PC-3 (cell line): Measurements from ENCODE around the gene PDE2A. TPM values are rescaled to one million over a fixed set of nuclear protein-coding genes. Genes with fewer than 3 reads are reported as not detected.

Experiments
- ATAC-seq: fragments of 200-7000 bp; cut with Tn5 transposase; 2 replicates; pipeline ENCODE4 v1.9.1; 2020; ENCODE audit warnings: mild to moderate bottlenecking, moderate library complexity
- BruUV-seq: library from RNA; stranded (reverse); fragments of 400-500 nt; replicated peaks from 2 replicates; lab custom pipeline; 2021; lab: Mats Ljungman, UMichigan
- CTCF ChIA-PET: fragments of 300-600 bp; sonication (Branson Sonifier 250); formaldehyde crosslinking; loops from one replicate; lab custom pipeline; 2022; ENCODE audit warnings: antibody characterized with exemption; lab: Charles Lee
- POLR2A ChIA-PET: fragments of 300-600 bp; sonication (Branson Sonifier 250); formaldehyde crosslinking; loops from one replicate; lab custom pipeline; 2022; ENCODE audit warnings: antibody characterized with exemption; ENCODE audit not compliant: unreplicated experiment; lab: Charles Lee
- DNase-seq: peaks from one replicate; pipeline ENCODE4 v3.0.0-alpha.2; 2015
- H2AFZ ChIP-seq: fragments of 300-600 bp; sonication (generic); 2 replicates; pipeline ENCODE4 v1.6.0; 2016; ENCODE audit warnings: antibody characterized with exemption, low read length
- H3F3A ChIP-seq: fragments of 300-600 bp; sonication (generic); one replicate; pipeline ENCODE4 v1.6.0; 2017; ENCODE audit warnings: antibody characterized with exemption, low read length, control low read depth, mild to moderate bottlenecking; ENCODE audit not compliant: unreplicated experiment
- H3K27ac ChIP-seq: fragments of 300-600 bp; sonication (generic); 2 replicates; pipeline ENCODE4 v1.5.1; 2016; ENCODE audit warnings: mild to moderate bottlenecking, low read length
- H3K27me3 ChIP-seq: fragments of 300-600 bp; sonication (generic); 2 replicates; pipeline ENCODE4 v1.6.1; 2016; ENCODE audit warnings: low read length, mixed read lengths
- H3K36me3 ChIP-seq: fragments of 300-600 bp; sonication (generic); 2 replicates; pipeline ENCODE4 v1.6.1; 2016; ENCODE audit warnings: low read depth, mixed run types, low read length, mixed read lengths
- H3K4me1 ChIP-seq: fragments of 300-600 bp; sonication (generic); 2 replicates; pipeline ENCODE4 v1.5.1; 2016; ENCODE audit warnings: low read length; ENCODE audit not compliant: insufficient read depth
- H3K4me2 ChIP-seq: fragments of 300-600 bp; sonication (generic); 2 replicates; pipeline ENCODE4 v1.6.0; 2016; ENCODE audit warnings: low read length
- H3K4me3 ChIP-seq: fragments of 300-600 bp; sonication (generic); 2 replicates; pipeline ENCODE4 v1.5.1; 2016; ENCODE audit warnings: mild to moderate bottlenecking, low read length, mixed read lengths
- H3K79me2 ChIP-seq: fragments of 300-600 bp; sonication (generic); 2 replicates; pipeline ENCODE4 v1.6.1; 2017; ENCODE audit warnings: low read length, mixed read lengths
- H3K9ac ChIP-seq: fragments of 300-600 bp; sonication (generic); 2 replicates; pipeline ENCODE4 v1.6.0; 2016; ENCODE audit warnings: mild to moderate bottlenecking, low read length
- H3K9me2 ChIP-seq: fragments of 300-600 bp; sonication (generic); replicated peaks from 2 replicates; pipeline ENCODE4 v1.6.1; 2016; ENCODE audit warnings: mixed run types, low read length, mixed read lengths
- H3K9me3 ChIP-seq: fragments of 300-600 bp; sonication (generic); 2 replicates; pipeline ENCODE4 v1.6.1; 2016; ENCODE audit warnings: low read length, mixed read lengths
- H4K20me1 ChIP-seq: fragments of 300-600 bp; sonication (generic); 2 replicates; pipeline ENCODE4 v1.6.1; 2016; ENCODE audit warnings: low read length, mixed read lengths
- EZH2 ChIP-seq: fragments of 300-600 bp; sonication (generic); IDR thresholded peaks from one replicate; pipeline ENCODE4 v1.6.1; 2017; ENCODE audit warnings: antibody characterized with exemption, mild to moderate bottlenecking, low read length; ENCODE audit not compliant: unreplicated experiment
- EZH2phosphoT487 ChIP-seq: fragments of 300-600 bp; sonication (generic); IDR thresholded peaks from 2 replicates; pipeline ENCODE4 v1.6.1; 2018; ENCODE audit warnings: mild to moderate bottlenecking, antibody characterized with exemption, low read length, borderline replicate concordance
- intact Hi-C: fragments of 100-400 bp; cut with micrococcal nuclease; formaldehyde crosslinking; loops from 2 replicates; pipeline ENCODE4 v1.9.0; 2023
- total RNA-seq: library from RNA; depleted of rRNA; stranded (reverse); fragments of >200 nt; gene quantifications from 2 replicates; pipeline ENCODE4 v1.2.3, GENCODE V29; 2014
- TF ChIP-seq, protein P1 (sequence below): fragments of 300-600 bp; sonication (generic); conservative IDR thresholded peaks from 2 replicates; pipeline ENCODE4 v1.5.1; 2017; ENCODE audit warnings: antibody characterized with exemption, low read depth, mild to moderate bottlenecking, low read length

PDE2A gene
- total RNA-seq, 1 experiment from 2014 or later = 2.6 TPM

DNA sequence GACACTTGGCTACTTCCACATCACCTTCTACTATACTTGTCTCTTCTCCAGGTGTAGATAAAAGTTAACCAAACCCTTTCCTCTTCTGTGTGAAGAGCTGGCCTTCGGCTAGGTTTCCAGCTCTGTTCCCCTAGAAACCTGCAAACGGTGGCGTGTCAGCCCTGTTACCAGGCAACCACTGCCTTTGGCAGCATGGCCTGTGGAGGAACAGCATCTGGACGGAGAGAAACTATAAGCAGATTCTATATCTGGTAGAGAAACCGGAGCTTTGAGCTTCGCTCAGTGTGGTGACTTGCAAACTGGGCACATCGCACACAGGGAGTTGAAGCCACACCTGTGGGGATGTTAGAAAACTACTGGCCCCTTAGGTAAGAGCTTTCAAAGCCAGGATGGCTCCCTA is 42.1 kb upstream of the PDE2A start:
- intact Hi-C loops = no loop called here
- no peak overlapping the region for H3K9ac ChIP-seq
- H3K27ac ChIP-seq = no peak overlapping the region
- ChIA-PET POLR2A (no interaction called here), CTCF (no interaction called here)
- H3K4me2 ChIP-seq = no peak overlapping the region
- no peaks in the 10 kb centered on the region for H3K9me2 ChIP-seq
- H3K4me1 ChIP-seq = peaks cover 6% of the 10 kb centered on the region
- TF ChIP-seq EZH2phosphoT487 = no peak
- TF ChIP-seq, protein P1, sequence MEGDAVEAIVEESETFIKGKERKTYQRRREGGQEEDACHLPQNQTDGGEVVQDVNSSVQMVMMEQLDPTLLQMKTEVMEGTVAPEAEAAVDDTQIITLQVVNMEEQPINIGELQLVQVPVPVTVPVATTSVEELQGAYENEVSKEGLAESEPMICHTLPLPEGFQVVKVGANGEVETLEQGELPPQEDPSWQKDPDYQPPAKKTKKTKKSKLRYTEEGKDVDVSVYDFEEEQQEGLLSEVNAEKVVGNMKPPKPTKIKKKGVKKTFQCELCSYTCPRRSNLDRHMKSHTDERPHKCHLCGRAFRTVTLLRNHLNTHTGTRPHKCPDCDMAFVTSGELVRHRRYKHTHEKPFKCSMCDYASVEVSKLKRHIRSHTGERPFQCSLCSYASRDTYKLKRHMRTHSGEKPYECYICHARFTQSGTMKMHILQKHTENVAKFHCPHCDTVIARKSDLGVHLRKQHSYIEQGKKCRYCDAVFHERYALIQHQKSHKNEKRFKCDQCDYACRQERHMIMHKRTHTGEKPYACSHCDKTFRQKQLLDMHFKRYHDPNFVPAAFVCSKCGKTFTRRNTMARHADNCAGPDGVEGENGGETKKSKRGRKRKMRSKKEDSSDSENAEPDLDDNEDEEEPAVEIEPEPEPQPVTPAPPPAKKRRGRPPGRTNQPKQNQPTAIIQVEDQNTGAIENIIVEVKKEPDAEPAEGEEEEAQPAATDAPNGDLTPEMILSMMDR = no peak
- TF ChIP-seq EZH2 = no peak
- no peak overlapping the region for H3K4me3 ChIP-seq
- H3K36me3 ChIP-seq = no peaks in the 10 kb centered on the region
- ATAC-seq (no peak; the same call in 1 of the 2 replicates), DNase-seq (no peak)
- BruUV-seq = no TSS peak
- no peaks in the 10 kb centered on the region for H3K27me3 ChIP-seq
- H3F3A ChIP-seq = no peaks in the 10 kb centered on the region
- H3K9me3 ChIP-seq = no peaks in the 10 kb centered on the region
- H4K20me1 ChIP-seq = no peaks in the 10 kb centered on the region
- H2AFZ ChIP-seq = no peak overlapping the region
- H3K79me2 ChIP-seq = peaks cover 31% of the 10 kb centered on the region

DNA sequence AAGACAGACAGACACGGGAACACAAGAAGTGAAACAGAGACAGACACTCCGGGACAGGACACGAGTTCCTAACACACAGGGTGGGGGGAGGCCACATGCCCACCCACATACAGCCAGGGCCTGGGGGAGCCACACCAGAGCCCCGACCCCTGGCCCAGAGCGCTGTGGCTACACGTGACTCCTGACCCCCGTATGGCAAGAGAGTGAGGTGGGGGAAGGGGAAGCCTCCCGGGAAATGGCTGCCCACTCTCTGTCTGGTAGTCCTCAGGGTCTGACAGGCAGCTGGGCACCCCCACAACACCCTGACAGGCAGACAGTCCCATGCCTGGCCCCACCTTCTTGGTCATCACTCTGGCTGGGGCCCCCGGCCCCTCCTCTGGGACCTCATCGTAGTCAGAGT is 38.6 kb upstream of the PDE2A start:
- ChIA-PET POLR2A (no interaction called here), CTCF (no interaction called here)
- Histone ChIP-seq H3K9me3 (no peaks in the 10 kb centered on the region), H2AFZ (no peak overlapping the region), H3F3A (no peaks in the 10 kb centered on the region), H3K27ac (no peak overlapping the region), H3K4me1 (no peaks in the 10 kb centered on the region), H3K36me3 (peaks cover 8% of the 10 kb centered on the region; the same call in 1 of the 2 replicates), H3K9me2 (no peaks in the 10 kb centered on the region), H4K20me1 (no peaks in the 10 kb centered on the region), H3K4me3 (no peak overlapping the region), H3K27me3 (no peaks in the 10 kb centered on the region), H3K4me2 (no peak overlapping the region), H3K9ac (no peak overlapping the region), H3K79me2 (no peaks in the 10 kb centered on the region)
- intact Hi-C loops = no loop called here
- BruUV-seq = no TSS peak
- TF ChIP-seq, protein P1 = no peak
- TF ChIP-seq EZH2phosphoT487 = no peak
- TF ChIP-seq EZH2 = no peak
- DNase-seq = no peak
- ATAC-seq = no peak

DNA sequence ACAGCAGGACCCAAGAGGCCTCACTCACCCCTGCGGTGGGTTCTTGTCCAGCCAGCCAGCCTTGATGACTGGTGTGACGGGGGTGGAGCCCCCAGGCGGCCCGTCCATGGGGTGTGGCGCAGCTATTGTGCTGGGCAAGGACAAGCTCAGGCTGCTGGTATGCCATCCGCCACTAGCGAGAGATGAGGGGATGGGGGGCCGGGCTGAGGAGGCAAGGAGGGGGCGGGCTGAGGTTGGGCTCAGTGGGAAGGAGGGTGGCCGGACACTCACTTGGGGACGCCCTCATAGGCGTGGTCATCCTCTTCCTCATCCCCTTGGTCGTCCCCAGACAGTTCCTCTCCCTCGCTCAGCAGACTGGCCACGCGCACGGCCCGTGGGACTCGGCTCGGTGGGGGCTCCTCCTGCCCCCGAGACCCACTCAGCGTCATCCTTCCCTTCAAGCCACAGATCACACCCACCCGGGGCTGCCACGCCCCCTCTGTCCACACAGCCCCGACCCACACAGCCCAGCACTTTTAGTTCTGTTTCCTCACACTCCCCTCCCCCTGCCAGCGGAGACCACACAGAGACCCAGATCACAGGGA is 38.0 kb upstream of the PDE2A start:
- Histone ChIP-seq H3K9me2 (no peaks in the 10 kb centered on the region), H3K4me2 (no peak overlapping the region), H3K27ac (no peak overlapping the region), H4K20me1 (no peaks in the 10 kb centered on the region), H3F3A (no peaks in the 10 kb centered on the region), H3K4me1 (no peaks in the 10 kb centered on the region), H3K9me3 (no peaks in the 10 kb centered on the region), H3K27me3 (no peaks in the 10 kb centered on the region), H2AFZ (no peak overlapping the region), H3K9ac (no peak overlapping the region), H3K4me3 (no peak overlapping the region), H3K36me3 (peaks cover 8% of the 10 kb centered on the region; the same call in 1 of the 2 replicates), H3K79me2 (no peaks in the 10 kb centered on the region)
- intact Hi-C loops = no loop called here
- no peak for TF ChIP-seq EZH2
- TF ChIP-seq EZH2phosphoT487 = no peak
- TF ChIP-seq, protein P1 = no peak
- ATAC-seq (no peak), DNase-seq (no peak)
- ChIA-PET CTCF (no interaction called here), POLR2A (no interaction called here)
- BruUV-seq = no TSS peak
